SJSA1 (cell line): Measurements from ENCODE around the gene CDC123. TPM values are rescaled to one million over a fixed set of nuclear protein-coding genes. Genes with fewer than 3 reads are reported as not detected.
A peak's percentile ranks its signal among the peaks of the same experiment; 100 is the strongest.
"Not testable (repeated sequence)": the region's sequence is repeated elsewhere in the genome, so short reads cannot be mapped to it uniquely, and the experiment has no call there.

Experiments used
- DNase-seq, 2 experiments: peaks; one replicate each; pipeline ENCODE4 v3.0.0-alpha.2; 2015 to 2020; ENCODE audit warnings: low spot score in 2 of 2, low read depth in 1 of 2
- H3K27ac ChIP-seq: fragments of 250-450 bp; sonication (Bioruptor Pico); 2 replicates; pipeline ENCODE4 v1.5.1; 2020; ENCODE audit warnings: mild to moderate bottlenecking, moderate library complexity
- H3K27me3 ChIP-seq: fragments of 250-450 bp; sonication (Bioruptor Pico); replicated peaks from 2 replicates; pipeline ENCODE4 v1.5.1; 2020; ENCODE audit warnings: mild to moderate bottlenecking, moderate library complexity
- H3K36me3 ChIP-seq: fragments of 250-450 bp; sonication (Bioruptor Pico); 2 replicates; pipeline ENCODE4 v1.5.1; 2020; ENCODE audit warnings: mild to moderate bottlenecking
- H3K4me1 ChIP-seq: fragments of 250-450 bp; sonication (Bioruptor Pico); replicated peaks from 2 replicates; pipeline ENCODE4 v1.6.1; 2021; ENCODE audit warnings: mild to moderate bottlenecking
- H3K4me3 ChIP-seq: fragments of 250-450 bp; sonication (Bioruptor Pico); 2 replicates; pipeline ENCODE4 v1.5.1; 2020; ENCODE audit warnings: mild to moderate bottlenecking
- H3K9me3 ChIP-seq: fragments of 250-450 bp; sonication (Bioruptor Pico); replicated peaks from 2 replicates; pipeline ENCODE4 v1.5.1; 2020; ENCODE audit warnings: mild to moderate bottlenecking
- total RNA-seq: library from RNA; depleted of rRNA; stranded (reverse); fragments of >200 nt; shearing (Covaris generic); gene quantifications from 2 replicates; pipeline ENCODE4 v1.2.3, GENCODE V29; 2014

CDC123 gene
- total RNA-seq, 1 experiment from 2014 or later: 125 TPM

DNA sequence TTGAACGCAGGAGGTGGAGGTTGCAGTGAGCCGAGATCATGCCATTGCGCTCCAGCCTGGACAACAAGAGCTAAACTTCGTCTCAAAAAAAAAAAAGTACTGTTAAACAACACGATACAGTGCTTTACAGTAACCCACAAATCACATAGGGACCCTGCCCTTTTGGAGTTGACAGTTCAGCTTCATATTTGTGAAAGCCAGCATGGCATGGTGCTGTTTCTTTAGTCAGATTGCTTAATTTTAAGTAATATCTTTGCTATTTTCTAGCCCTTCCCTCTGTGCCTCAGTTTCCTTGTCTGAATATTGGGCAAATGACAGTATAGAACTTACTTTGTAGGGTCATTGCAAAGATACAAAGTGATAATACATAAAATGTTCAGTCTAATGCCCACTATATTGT is 4.9 kb downstream of the CDC123 start:
- peaks cover 53% of the 10 kb centered on the region for H3K36me3 ChIP-seq
- H3K4me3 ChIP-seq: no peak overlapping the region
- H3K27me3 ChIP-seq: no peaks in the 10 kb centered on the region
- no peaks in the 10 kb centered on the region for H3K9me3 ChIP-seq
- no peaks in the 10 kb centered on the region; the same call in 1 of the 2 replicates for H3K4me1 ChIP-seq
- no peak for DNase-seq
- no peak overlapping the region for H3K27ac ChIP-seq

DNA sequence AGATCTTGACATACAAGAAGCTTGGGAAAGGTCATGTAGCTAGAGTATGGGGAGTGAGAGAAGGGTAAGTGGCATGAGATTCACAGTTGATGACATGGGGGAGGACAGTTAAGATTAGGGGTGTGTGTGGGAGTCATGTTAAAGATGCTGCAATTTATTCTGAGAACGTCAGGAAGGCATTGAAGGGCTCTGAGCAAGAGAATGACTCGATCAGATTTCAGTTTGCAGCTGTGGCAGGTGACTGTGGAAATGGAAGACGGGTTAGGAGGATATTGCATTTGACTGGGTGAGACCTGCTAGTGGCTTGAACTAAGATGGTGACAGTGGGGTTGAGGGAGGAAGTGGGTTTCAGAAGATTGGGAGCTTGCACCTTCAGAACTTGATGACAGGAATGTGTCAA is 5.6 kb downstream of the CDC123 start:
- peaks cover 59% of the 10 kb centered on the region for H3K36me3 ChIP-seq

GRCh38 chr10:12202226-12202625 is 6.2 kb downstream of the CDC123 start:
- Histone ChIP-seq H3K9me3 (no peaks in the 10 kb centered on the region), H3K36me3 (peaks cover 59% of the 10 kb centered on the region), H3K4me1 (no peaks in the 10 kb centered on the region), H3K4me3 (no peak overlapping the region), H3K27me3 (no peaks in the 10 kb centered on the region), H3K27ac (no peak overlapping the region)
- no peak for DNase-seq

More for the DNA sequence above, 5.6 kb downstream of the CDC123 start:
- Histone ChIP-seq H3K4me3 (no peak overlapping the region), H3K27ac (no peak overlapping the region), H3K27me3 (no peaks in the 10 kb centered on the region), H3K9me3 (no peaks in the 10 kb centered on the region), H3K4me1 (no peaks in the 10 kb centered on the region; the same call in 1 of the 2 replicates)
- no peak for DNase-seq

DNA sequence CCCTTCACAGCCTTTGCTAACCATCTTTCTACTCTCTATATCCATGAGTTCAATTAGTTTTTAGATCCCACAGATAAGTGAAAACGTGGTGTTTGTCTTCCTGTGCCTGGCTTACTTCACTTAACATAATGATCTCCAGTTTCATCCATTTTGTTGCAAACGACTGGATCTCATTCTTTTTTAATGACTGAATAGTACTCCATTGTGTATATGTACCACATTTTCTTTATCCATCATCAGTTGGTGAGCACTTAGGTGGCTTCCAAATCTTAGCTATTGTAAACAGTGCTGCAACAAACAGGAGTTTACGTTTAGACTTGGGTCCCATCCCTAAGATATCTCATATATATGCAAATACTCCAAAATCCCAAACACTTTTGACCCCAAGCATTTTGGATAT is 9.1 kb downstream of the CDC123 start:
- no peaks in the 10 kb centered on the region for H3K9me3 ChIP-seq
- no peak overlapping the region for H3K4me3 ChIP-seq
- no peaks in the 10 kb centered on the region for H3K27me3 ChIP-seq
- DNase-seq: no peak
- H3K27ac ChIP-seq: no peak overlapping the region
- no peaks in the 10 kb centered on the region for H3K4me1 ChIP-seq
- peaks cover 69% of the 10 kb centered on the region for H3K36me3 ChIP-seq

DNA sequence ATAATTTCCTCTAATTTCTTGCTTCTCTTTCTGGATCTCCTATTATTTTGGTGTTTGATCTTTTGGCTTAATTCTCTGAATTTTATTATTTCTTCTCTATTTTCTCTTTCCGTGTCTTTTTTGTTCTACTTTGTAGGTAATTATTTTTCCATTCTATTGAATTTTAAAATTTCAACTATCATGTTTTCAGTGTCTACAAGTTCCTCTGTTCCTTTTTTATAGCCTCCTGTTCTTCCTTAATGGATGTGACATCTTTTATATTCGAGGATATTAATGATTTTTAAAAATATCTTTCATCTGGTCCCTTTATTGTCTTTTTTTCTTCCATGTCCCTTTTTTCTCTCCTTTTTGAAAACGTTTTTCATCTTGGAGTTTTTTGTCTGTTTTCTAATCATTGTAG is 11.1 kb downstream of the CDC123 start:
- Histone ChIP-seq H3K27ac (no peak overlapping the region), H3K36me3 (peaks cover 67% of the 10 kb centered on the region), H3K9me3 (no peaks in the 10 kb centered on the region), H3K27me3 (no peaks in the 10 kb centered on the region), H3K4me1 (no peaks in the 10 kb centered on the region), H3K4me3 (no peak overlapping the region)
- DNase-seq: no peak

DNA sequence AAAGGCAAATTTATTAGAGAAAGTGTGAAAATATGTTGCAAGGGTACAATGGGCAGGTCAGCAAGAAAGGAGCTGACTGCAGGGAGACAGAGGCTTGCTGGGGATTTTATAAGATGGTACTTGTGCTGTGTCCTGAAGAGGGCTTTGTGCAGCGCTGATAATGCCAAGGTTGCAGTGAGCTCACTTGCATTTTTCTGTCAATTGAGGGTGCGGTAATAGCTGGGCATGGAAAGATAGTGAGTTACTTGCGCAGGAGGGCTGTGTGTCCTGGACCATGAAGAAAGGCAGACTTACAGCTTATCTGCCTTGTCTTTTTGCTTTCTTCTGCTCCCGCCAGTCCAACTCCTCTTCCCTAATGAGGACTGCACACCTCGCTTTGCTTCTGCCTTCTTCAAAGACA is 12.5 kb downstream of the CDC123 start:
- H3K27ac ChIP-seq: no peak overlapping the region
- no peaks in the 10 kb centered on the region for H3K9me3 ChIP-seq
- H3K27me3 ChIP-seq: no peaks in the 10 kb centered on the region
- H3K4me1 ChIP-seq: no peaks in the 10 kb centered on the region
- peaks cover 60% of the 10 kb centered on the region for H3K36me3 ChIP-seq
- no peak overlapping the region for H3K4me3 ChIP-seq
- DNase-seq: no peak

DNA sequence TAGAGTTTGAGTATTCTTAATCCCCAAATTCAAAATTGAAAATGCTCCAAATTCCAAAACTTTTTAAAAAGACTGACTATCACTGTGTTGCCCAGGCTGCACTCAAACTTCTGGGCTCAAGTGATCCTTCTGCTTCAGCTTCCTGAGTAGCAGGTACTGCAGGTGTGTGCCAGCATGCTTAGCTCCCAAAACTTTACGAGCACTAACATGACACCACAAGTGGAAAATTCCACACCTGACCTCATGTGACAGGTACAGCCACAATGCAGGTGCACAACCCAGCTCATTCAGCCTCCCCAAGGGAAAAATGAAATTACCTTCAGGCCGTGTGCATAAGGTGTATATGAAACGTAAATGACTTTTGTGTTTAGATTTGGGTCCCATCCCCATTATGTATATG is 16.5 kb downstream of the CDC123 start:
- no peaks in the 10 kb centered on the region for H3K9me3 ChIP-seq
- no peak for DNase-seq
- H3K27ac ChIP-seq: no peak overlapping the region
- no peaks in the 10 kb centered on the region for H3K4me1 ChIP-seq
- H3K27me3 ChIP-seq: no peaks in the 10 kb centered on the region
- H3K36me3 ChIP-seq: peaks cover 71% of the 10 kb centered on the region
- H3K4me3 ChIP-seq: no peak overlapping the region

- no peaks in the 10 kb centered on the region for H3K4me1 ChIP-seq
- H3K27me3 ChIP-seq: no peaks in the 10 kb centered on the region
- H3K4me3 ChIP-seq: no peak overlapping the region
- H3K9me3 ChIP-seq: no peaks in the 10 kb centered on the region
- H3K27ac ChIP-seq: no peak overlapping the region
- H3K36me3 ChIP-seq: peaks cover 69% of the 10 kb centered on the region
- no peak for DNase-seq
Observed at GRCh38 chr10:12213621-12214020, 17.6 kb downstream of the CDC123 start.

DNA sequence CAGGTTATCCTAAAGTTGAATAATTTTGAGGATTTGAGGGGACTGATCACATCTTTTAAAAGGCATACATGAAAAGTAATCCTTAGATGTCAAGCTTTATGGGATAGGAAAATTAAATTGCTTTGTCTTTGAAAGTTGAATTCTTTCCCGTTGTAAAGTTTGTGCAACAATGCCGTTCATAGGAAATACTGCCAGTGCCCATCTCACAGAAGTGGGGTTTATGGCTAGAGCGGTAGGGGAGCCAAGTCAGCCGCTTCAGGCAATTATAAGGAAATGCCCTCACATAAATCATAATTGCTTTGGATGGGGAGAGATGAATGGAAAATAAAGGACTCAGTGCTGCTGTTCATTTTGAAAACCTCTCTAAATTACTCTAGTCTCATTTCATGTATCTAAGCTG is 18.1 kb downstream of the CDC123 start:
- H3K36me3 ChIP-seq: peaks cover 68% of the 10 kb centered on the region

DNA sequence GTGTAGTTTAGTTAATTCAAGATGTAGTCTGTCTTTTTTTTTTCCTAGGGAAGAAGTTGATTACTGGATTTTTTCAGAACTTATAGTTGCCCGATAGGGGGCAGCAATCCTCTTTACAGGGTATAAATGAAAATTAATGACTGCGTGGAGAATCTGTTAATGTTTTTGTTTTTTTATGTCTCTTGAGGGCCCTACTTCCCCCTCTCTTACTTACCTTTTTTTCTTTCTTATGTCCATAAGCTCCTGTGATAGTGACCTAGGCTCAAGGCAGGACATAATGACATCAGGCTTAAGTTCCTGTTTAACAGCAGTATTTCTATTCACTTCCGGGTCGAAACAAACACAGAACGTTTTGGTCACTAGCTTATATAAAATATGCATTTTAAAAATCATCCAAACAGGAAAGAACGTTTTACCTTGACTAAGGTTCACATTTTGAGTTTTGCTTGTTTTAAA is 18.8 kb downstream of the CDC123 start:
- DNase-seq: peak in 1 of 2 experiments; percentile 43
- Histone ChIP-seq H3K27me3 (no peaks in the 10 kb centered on the region), H3K4me1 (no peaks in the 10 kb centered on the region), H3K9me3 (no peaks in the 10 kb centered on the region), H3K27ac (no peak overlapping the region), H3K4me3 (no peak overlapping the region), H3K36me3 (peaks cover 65% of the 10 kb centered on the region)

More for the DNA sequence above, 18.1 kb downstream of the CDC123 start:
- Histone ChIP-seq H3K27ac (no peak overlapping the region), H3K27me3 (no peaks in the 10 kb centered on the region), H3K9me3 (no peaks in the 10 kb centered on the region), H3K4me1 (no peaks in the 10 kb centered on the region), H3K4me3 (no peak overlapping the region)
- no peak for DNase-seq

GRCh38 chr10:12218991-12219390 is 23.0 kb downstream of the CDC123 start:
- Histone ChIP-seq H3K9me3 (no peaks in the 10 kb centered on the region), H3K4me1 (peaks cover 7% of the 10 kb centered on the region; the same call in 1 of the 2 replicates), H3K27me3 (no peaks in the 10 kb centered on the region), H3K4me3 (no peak overlapping the region), H3K36me3 (peaks cover 64% of the 10 kb centered on the region), H3K27ac (no peak overlapping the region)
- DNase-seq: no peak

DNA sequence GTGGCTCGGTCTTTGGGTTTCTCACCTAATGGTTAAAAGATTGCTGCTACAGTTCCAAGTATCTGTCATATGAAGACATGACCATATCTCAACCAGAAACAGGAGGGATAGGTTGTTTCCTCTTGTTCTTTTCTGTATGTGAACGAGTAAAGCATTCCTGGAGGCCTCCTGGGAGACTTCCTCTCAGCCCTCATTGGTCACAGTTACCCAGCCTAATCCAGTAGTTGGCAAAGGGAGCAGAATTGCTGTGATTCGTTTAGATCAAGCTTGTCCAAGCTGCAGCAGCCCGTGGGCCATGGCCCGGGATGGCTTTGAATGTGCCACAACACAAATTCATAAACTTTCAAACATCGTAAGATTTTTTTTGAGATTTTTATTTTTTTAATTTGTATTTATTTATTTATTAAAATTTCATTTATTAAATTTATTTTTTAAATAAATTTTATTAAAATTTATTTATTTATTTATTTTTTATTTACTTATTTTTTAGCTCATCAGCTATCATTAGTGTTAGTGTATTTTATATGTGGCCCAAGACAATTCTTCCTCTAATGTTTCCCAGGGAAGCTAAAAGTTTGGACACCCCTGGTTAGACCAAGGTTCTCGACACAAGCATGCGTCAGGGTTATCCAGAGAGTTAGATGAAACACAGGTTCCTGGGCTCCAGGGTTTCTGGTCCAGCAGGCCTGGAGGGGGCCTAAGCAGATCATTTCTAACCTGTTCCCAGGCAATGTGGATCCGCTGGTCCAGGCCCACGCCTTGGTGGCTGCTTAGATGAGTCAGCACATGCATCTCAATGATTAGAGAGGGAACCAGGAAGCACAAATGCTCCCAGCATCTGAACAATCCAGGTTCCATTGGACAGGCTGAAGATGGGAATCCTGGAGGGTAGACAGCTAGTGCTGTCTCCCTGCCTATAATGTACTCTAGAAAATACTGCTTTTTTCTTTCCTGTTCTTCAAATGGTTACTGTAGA is 25.6 kb downstream of the CDC123 start:
- Histone ChIP-seq H3K27ac (peak overlapping the region; percentile 27; the same call in 1 of the 2 replicates), H3K36me3 (peaks cover 58% of the 10 kb centered on the region), H3K27me3 (no peaks in the 10 kb centered on the region), H3K9me3 (no peaks in the 10 kb centered on the region), H3K4me1 (peaks cover 7% of the 10 kb centered on the region; the same call in 1 of the 2 replicates), H3K4me3 (no peak overlapping the region)
- peak in 1 of 2 experiments; percentile 16 for DNase-seq

DNA sequence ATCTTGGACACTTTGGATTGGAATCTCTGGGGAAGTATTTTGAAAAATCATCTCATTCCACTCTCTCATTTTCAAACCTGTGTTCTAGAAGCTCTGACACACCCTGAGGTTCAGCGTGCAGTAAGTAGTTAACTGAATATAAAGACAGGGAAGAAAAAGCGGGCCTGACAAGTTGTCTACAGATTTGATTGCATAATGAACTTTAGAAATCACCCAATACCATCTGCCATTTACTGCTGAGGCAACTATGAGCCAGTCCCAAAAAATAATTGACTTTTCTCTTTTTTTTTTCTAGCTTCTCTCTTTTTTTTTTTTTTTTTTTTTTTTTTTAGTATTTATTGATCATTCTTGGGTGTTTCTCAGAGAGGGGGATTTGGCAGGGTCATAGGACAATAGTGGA is 29.5 kb downstream of the CDC123 start:
- Histone ChIP-seq H3K36me3 (peaks cover 48% of the 10 kb centered on the region), H3K27me3 (no peaks in the 10 kb centered on the region), H3K4me1 (peaks cover 7% of the 10 kb centered on the region; the same call in 1 of the 2 replicates), H3K4me3 (no peak overlapping the region), H3K9me3 (no peaks in the 10 kb centered on the region), H3K27ac (no peak overlapping the region)
- DNase-seq: no peak

DNA sequence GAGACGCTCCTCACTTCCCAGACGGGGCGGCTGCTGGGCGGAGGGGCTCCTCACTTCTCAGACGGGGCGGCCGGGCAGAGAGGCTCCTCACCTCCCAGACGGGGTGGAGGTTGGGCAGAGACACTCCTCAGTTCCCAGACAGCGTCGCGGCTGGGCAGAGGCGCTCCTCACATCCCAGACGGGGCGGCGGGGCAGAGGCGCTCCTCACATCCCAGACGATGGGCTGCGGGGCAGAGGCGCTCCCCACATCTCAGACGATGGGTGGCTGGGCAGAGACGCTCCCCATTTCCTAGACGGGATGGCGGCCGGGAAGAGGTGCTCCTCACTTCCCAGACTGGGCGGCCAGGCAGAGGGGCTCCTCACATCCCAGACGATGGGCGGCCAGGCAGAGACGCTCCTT is 30.4 kb downstream of the CDC123 start:
- H3K9me3 ChIP-seq, H3K4me1 ChIP-seq, H3K4me3 ChIP-seq, DNase-seq, H3K27me3 ChIP-seq, H3K27ac ChIP-seq: not testable (repeated sequence)
- H3K36me3 ChIP-seq: peaks cover 51% of the 10 kb centered on the region
